Neural crest cell (in vitro differentiated cells): Measurements from ENCODE around the gene ITIH6. TPM values are rescaled to one million over a fixed set of nuclear protein-coding genes. Genes with fewer than 3 reads are reported as not detected.
A peak's percentile ranks its signal among the peaks of the same experiment; 100 is the strongest.
"Not testable (repeated sequence)": the region's sequence is repeated elsewhere in the genome, so short reads cannot be mapped to it uniquely, and the experiment has no call there.

Experiments
- DNase-seq: peaks from one replicate; pipeline ENCODE4 v3.0.0; 2021; ENCODE audit warnings: low read depth, mixed read lengths, low spot score
- H3K27ac Mint-ChIP-seq: one replicate; pipeline ENCODE4 v1.8.0; 2021; ENCODE audit warnings: mild to moderate bottlenecking, mixed read lengths; ENCODE audit not compliant: unreplicated experiment
- H3K27me3 Mint-ChIP-seq: 2 replicates; pipeline ENCODE4 v1.8.0; 2021; ENCODE audit warnings: low read depth, mild to moderate bottlenecking, mixed read lengths
- H3K36me3 Mint-ChIP-seq: 2 replicates; pipeline ENCODE4 v1.8.0; 2021; ENCODE audit warnings: low read depth, mild to moderate bottlenecking, mixed read lengths
- H3K4me1 Mint-ChIP-seq: 2 replicates; pipeline ENCODE4 v1.8.0; 2021; ENCODE audit warnings: mixed read lengths
- H3K4me3 Mint-ChIP-seq: one replicate; pipeline ENCODE4 v1.8.0; 2021; ENCODE audit warnings: mild to moderate bottlenecking, mixed read lengths
- H3K9me3 Mint-ChIP-seq: 2 replicates; pipeline ENCODE4 v1.8.0; 2021; ENCODE audit warnings: mixed read lengths
- CTCF ChIP-seq: fragments of 200-600 bp; sonication (generic); conservative IDR thresholded peaks from 2 replicates; pipeline ENCODE4 v1.5.0; 2021; ENCODE audit warnings: antibody characterized with exemption, mild to moderate bottlenecking
- long read RNA-seq: library from polyadenylated mRNA; unstranded; transcript quantifications from one replicate; pipeline ENCODE4 v2.0.0, GENCODE V29; 2020
- total RNA-seq: library from RNA; stranded (reverse); gene quantifications from 2 replicates; pipeline ENCODE4 v1.2.1, GENCODE V29; 2021

The ITIH6 gene
- total RNA-seq: 0.05 and 0.30 TPM in 2 replicates
- long read RNA-seq: 0 reads

GRCh38 chrX:54798137-54798536 lies at the start of gene ITIH6:
TSS of gene ITIH6 (minus strand) at chrX:54798255. CDS start at chrX:54798210, 45 bp downstream.
- H3K36me3 Mint-ChIP-seq: no peaks in the 10 kb centered on the region
- H3K4me3 Mint-ChIP-seq: no peak within 1 kb of the TSS
- TF ChIP-seq CTCF: no peak
- H3K4me1 Mint-ChIP-seq: peaks cover 11% of the 10 kb centered on the region
- no peaks in the 10 kb centered on the region for H3K27me3 Mint-ChIP-seq
- DNase-seq: no peak
- H3K9me3 Mint-ChIP-seq: peaks cover 8% of the 10 kb centered on the region
- no peak within 1 kb of the TSS for H3K27ac Mint-ChIP-seq

- DNase-seq, H3K4me3 Mint-ChIP-seq, H3K4me1 Mint-ChIP-seq, H3K27me3 Mint-ChIP-seq, H3K27ac Mint-ChIP-seq, H3K36me3 Mint-ChIP-seq: not testable (repeated sequence)
- H3K9me3 Mint-ChIP-seq: peaks cover 10% of the 10 kb centered on the region
Measured at GRCh38 chrX:54847700-54848099, 49.6 kb upstream of the ITIH6 start.

- Mint-ChIP-seq H3K27ac (no peak overlapping the region), H3K36me3 (peaks cover 11% of the 10 kb centered on the region), H3K4me3 (no peak overlapping the region), H3K4me1 (peaks cover 15% of the 10 kb centered on the region), H3K9me3 (peaks cover 13% of the 10 kb centered on the region), H3K27me3 (no peaks in the 10 kb centered on the region)
- TF ChIP-seq CTCF: no peak
- no peak for DNase-seq
Measured at GRCh38 chrX:54843050-54843449, 45.0 kb upstream of the ITIH6 start.

GRCh38 chrX:54842607-54843006 lies 44.6 kb upstream of the ITIH6 start:
- peaks cover 11% of the 10 kb centered on the region for H3K36me3 Mint-ChIP-seq
- H3K9me3 Mint-ChIP-seq: peaks cover 13% of the 10 kb centered on the region
- no peak overlapping the region for H3K4me3 Mint-ChIP-seq
- TF ChIP-seq CTCF: no peak
- H3K4me1 Mint-ChIP-seq: peaks cover 15% of the 10 kb centered on the region
- no peaks in the 10 kb centered on the region for H3K27me3 Mint-ChIP-seq
- no peak for DNase-seq
- no peak overlapping the region for H3K27ac Mint-ChIP-seq

GRCh38 chrX:54841184-54841874 lies 43.3 kb upstream of the ITIH6 start:
- peak overlapping the region; percentile 98 for H3K27ac Mint-ChIP-seq
- H3K27me3 Mint-ChIP-seq, DNase-seq: not testable (repeated sequence)
- H3K9me3 Mint-ChIP-seq: peaks cover 15% of the 10 kb centered on the region
- peaks cover 11% of the 10 kb centered on the region for H3K36me3 Mint-ChIP-seq
- peak overlapping the region; percentile 25 for H3K4me3 Mint-ChIP-seq
- peaks cover 15% of the 10 kb centered on the region for H3K4me1 Mint-ChIP-seq

- no peak for DNase-seq
- Mint-ChIP-seq H3K9me3 (peaks cover 14% of the 10 kb centered on the region), H3K27me3 (no peaks in the 10 kb centered on the region), H3K36me3 (peaks cover 7% of the 10 kb centered on the region), H3K4me3 (no peak overlapping the region), H3K4me1 (peaks cover 15% of the 10 kb centered on the region), H3K27ac (no peak overlapping the region)
- TF ChIP-seq CTCF: no peak
Measured at GRCh38 chrX:54838583-54838982, 40.5 kb upstream of the ITIH6 start.
